Measurements from ENCODE around the gene SCN2A. TPM values are rescaled to one million over a fixed set of nuclear protein-coding genes. Genes with fewer than 3 reads are reported as not detected.

SCN2A gene
- total and polyA plus RNA-seq, 3 donors from 2014 or later, result 0.57 to 1.7 (median 1.5) TPM

DNA sequence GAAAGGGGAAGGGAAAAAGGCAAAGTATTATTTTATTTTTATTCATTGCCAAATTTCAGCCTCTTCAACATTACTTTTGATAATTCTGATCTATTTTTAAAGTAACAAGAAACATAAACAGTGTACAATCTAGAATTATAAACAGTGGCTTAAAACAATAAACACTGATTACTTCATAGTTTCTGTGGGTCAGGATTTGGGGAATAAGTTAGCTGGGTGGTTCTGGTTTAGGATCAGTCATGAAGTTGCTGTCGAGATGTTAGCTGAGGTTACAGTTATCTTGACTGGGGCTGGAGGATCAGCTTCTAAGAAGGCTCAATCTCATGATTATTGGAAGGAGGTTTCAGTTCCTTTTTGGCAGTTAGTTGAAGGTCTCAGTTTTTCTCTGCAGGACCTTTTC, 109.2 kb downstream of the SCN2A start:
- DNase-seq, result no peak
- Histone ChIP-seq H3K27ac (no peak overlapping the region), H3K36me3 (ENCODE audit: low read depth, missing control alignments) (no peaks in the 10 kb centered on the region), H3K27me3 (no peaks in the 10 kb centered on the region), H3K9me3 (no peaks in the 10 kb centered on the region), H3K4me3 (no peak overlapping the region), H3K4me1 (no peaks in the 10 kb centered on the region)
- TF ChIP-seq POLR2A (IDR thresholded peaks at IDR 0.05), result no peak
- TF ChIP-seq, protein P1, sequence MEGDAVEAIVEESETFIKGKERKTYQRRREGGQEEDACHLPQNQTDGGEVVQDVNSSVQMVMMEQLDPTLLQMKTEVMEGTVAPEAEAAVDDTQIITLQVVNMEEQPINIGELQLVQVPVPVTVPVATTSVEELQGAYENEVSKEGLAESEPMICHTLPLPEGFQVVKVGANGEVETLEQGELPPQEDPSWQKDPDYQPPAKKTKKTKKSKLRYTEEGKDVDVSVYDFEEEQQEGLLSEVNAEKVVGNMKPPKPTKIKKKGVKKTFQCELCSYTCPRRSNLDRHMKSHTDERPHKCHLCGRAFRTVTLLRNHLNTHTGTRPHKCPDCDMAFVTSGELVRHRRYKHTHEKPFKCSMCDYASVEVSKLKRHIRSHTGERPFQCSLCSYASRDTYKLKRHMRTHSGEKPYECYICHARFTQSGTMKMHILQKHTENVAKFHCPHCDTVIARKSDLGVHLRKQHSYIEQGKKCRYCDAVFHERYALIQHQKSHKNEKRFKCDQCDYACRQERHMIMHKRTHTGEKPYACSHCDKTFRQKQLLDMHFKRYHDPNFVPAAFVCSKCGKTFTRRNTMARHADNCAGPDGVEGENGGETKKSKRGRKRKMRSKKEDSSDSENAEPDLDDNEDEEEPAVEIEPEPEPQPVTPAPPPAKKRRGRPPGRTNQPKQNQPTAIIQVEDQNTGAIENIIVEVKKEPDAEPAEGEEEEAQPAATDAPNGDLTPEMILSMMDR (IDR thresholded peaks at IDR 0.05), result no peak
- 93 to 94% methylated on average over 1 of the region's 1 CpG for WGBS, 2 donors
- intact Hi-C loops (cut with DNase I; ENCODE audit: low total_unique reads), result no loop called here

DNA sequence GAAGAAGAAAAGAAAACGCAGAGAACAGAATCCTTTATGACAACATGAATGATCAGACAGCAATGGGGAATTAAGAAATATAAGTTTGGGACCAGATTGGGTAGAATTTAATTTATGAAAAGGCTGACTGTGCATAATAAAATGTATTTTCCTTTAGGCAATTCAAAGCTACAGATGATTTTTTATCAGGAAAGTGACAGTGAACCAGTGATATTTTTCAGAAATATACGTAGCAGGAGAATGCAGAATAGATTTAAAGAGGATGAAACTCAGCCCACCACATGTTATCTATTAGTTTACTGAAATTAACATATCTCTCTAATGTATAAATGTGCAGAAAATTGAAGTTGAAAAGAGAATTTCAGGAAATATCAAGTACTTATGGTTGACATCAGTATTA, 110.0 kb downstream of the SCN2A start:
- intact Hi-C loops (cut with DNase I; ENCODE audit: low total_unique reads), result no loop called here

DNA sequence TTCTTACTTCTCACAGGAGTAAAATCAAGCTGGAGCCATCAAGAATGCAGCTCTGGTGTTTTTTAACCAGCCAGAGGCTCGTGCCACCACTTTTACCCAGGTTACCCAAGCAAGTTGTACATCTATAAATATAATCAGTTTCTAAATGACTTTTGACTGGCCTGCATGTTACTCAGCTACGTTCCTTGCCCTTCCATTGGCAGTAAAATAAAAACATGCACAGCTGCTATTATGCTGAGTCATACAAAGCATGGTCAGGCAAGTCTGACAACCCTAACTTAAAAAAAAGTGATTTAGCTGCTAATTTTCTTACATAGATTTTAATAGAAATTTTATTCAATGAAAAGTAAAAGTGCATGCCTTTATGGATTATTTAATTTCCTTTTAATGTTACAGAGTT, 118.5 kb downstream of the SCN2A start:
- Histone ChIP-seq H3K27ac (no peak overlapping the region), H3K27me3 (no peaks in the 10 kb centered on the region), H3K4me3 (no peak overlapping the region), H3K9me3 (no peaks in the 10 kb centered on the region), H3K36me3 (ENCODE audit: low read depth, missing control alignments) (no peaks in the 10 kb centered on the region), H3K4me1 (no peaks in the 10 kb centered on the region)
- TF ChIP-seq POLR2A (IDR thresholded peaks at IDR 0.05), result no peak
- intact Hi-C loops (cut with DNase I; ENCODE audit: low total_unique reads), result no loop called here
- DNase-seq, result no peak
- WGBS, 2 donors, result 67 to 72% methylated on average over 2 of the region's 2 CpGs

More for the DNA sequence above, 110.0 kb downstream of the SCN2A start:
- 84% methylated on average over 2 of the region's 2 CpGs for WGBS, 2 donors
- no peak for DNase-seq
- Histone ChIP-seq H3K4me3 (no peak overlapping the region), H3K9me3 (no peaks in the 10 kb centered on the region), H3K27ac (no peak overlapping the region), H3K4me1 (no peaks in the 10 kb centered on the region), H3K27me3 (no peaks in the 10 kb centered on the region), H3K36me3 (ENCODE audit: low read depth, missing control alignments) (no peaks in the 10 kb centered on the region)
- TF ChIP-seq POLR2A (IDR thresholded peaks at IDR 0.05), result no peak
- TF ChIP-seq, protein P1 (IDR thresholded peaks at IDR 0.05), result no peak

DNA sequence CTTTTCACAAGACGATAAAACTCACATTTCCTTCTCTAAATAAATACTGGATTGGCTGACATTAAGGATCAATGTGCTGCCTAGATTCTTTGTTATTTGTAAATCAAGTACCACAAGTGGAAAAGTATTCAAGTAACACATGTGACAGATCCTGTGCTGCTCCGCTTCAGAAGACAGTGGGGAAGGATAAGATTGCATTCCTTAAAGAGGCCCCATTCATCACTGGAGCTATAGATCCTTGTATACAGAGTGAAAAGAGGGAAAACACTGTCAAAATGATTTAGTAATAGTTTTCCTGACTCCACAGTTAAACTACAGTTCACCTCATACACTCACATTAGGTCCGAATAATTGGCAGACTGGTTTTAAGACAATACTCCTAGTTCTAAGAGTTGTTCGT, 122.3 kb downstream of the SCN2A start:
- no peak overlapping the region for H3K27ac ChIP-seq
- no peaks in the 10 kb centered on the region for H3K27me3 ChIP-seq
- intact Hi-C loops (cut with DNase I; ENCODE audit: low total_unique reads), result no loop called here
- no peaks in the 10 kb centered on the region for H3K9me3 ChIP-seq
- DNase-seq, result no peak
- H3K4me1 ChIP-seq, result no peaks in the 10 kb centered on the region
- TF ChIP-seq, protein P1 (IDR thresholded peaks at IDR 0.05), result no peak
- TF ChIP-seq POLR2A (IDR thresholded peaks at IDR 0.05), result no peak
- 83 to 88% methylated on average over 4 of the region's 4 CpGs for WGBS, 2 donors
- H3K4me3 ChIP-seq, result no peak overlapping the region
- no peaks in the 10 kb centered on the region for H3K36me3 ChIP-seq (ENCODE audit: low read depth, missing control alignments)

DNA sequence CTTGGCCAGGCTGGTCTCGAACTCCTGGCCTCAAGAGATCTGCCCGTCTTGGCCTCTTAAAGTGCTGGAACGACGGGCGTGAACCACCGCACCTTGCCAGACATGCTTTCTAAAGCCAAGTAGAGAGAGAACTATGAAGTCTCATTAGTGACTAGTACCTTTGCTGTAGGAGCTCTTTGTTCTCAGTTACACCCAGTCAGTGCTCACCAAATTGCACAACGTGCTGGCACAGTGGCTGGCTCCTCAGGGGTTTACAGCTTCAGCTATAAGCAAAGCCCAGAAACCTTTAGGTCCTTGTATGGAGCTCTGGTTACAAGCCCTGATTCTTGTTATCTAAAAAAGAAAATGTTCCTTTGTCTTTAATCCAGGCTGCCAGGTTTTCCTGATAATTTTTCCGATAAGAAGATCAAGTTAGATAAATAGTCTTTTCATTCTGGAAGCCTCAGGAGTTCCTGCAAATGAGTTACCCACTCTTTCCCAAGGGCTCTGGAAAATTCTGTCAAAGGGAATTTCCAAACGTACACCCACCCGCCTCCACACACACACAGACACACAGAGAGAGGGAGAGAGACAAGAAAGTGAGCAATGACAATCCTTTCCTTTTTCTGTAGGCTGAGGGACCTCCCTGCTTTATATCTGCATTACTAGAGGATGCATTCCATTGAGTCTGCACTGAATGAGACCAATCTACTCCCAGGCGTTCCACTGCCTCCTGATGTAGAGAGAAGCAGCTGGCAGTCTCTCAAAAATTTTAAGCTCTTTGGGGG, 130.1 kb downstream of the SCN2A start:
- WGBS, 2 donors, result 83 to 87% methylated on average over 11 of the region's 11 CpGs
- no peaks in the 10 kb centered on the region for H3K9me3 ChIP-seq
- H3K4me1 ChIP-seq, result no peaks in the 10 kb centered on the region
- H3K27me3 ChIP-seq, result no peaks in the 10 kb centered on the region
- TF ChIP-seq POLR2A (IDR thresholded peaks at IDR 0.05), result no peak
- TF ChIP-seq, protein P1 (IDR thresholded peaks at IDR 0.05), result no peak
- no peak overlapping the region for H3K4me3 ChIP-seq
- H3K27ac ChIP-seq, result no peak overlapping the region
- no peaks in the 10 kb centered on the region for H3K36me3 ChIP-seq (ENCODE audit: low read depth, missing control alignments)
- intact Hi-C loops (cut with DNase I; ENCODE audit: low total_unique reads), result no loop called here
- no peak for DNase-seq

Measured in testis (tissue), 3 donors.